ENCODE data around the gene CACNA1C. TPM values are rescaled to one million over a fixed set of nuclear protein-coding genes. Genes with fewer than 3 reads are reported as not detected.

Gene CACNA1C
- total and polyA plus RNA-seq, 8 donors = 0.31 to 55.8 (median 7.2) TPM

- Histone ChIP-seq H3K4me1 (peaks cover 8 to 49% (median 18%) of the 10 kb centered on the region in 4 donors), H3K36me3 (no peaks in the 10 kb centered on the region), H3K27me3 (no peaks in the 10 kb centered on the region), H3K27ac (no peak overlapping the region), H3K9me3 (peaks cover 0 to 22% (median 14%) of the 10 kb centered on the region in 4 donors), H3K4me3 (no peak overlapping the region)
- intact Hi-C loops (cut with DNase I; ENCODE audit: low total_unique reads) = no loop called here
- DNase-seq = no peak
- TF ChIP-seq CTCF (IDR thresholded peaks at IDR 0.05) (no peak), EP300 (IDR thresholded peaks at IDR 0.05) (no peak), POLR2AphosphoS5 (IDR thresholded peaks at IDR 0.05) (no peak), POLR2A (IDR thresholded peaks at IDR 0.05) (no peak)
- 66 to 71% (median 66%) methylated on average over 5 of the region's 5 CpGs for WGBS, 5 donors
These were observed 113.9 kb downstream of the CACNA1C start for GRCh38 chr12:2166696-2167095.

GRCh38 chr12:2167231-2167630, 114.4 kb downstream of the CACNA1C start:
- no peak for DNase-seq
- Histone ChIP-seq H3K4me1 (peaks cover 2 to 43% (median 13%) of the 10 kb centered on the region in 4 donors), H3K36me3 (no peaks in the 10 kb centered on the region), H3K27me3 (no peaks in the 10 kb centered on the region), H3K27ac (no peak overlapping the region), H3K9me3 (peaks cover 0 to 22% (median 14%) of the 10 kb centered on the region in 4 donors), H3K4me3 (no peak overlapping the region)
- no peak for TF ChIP-seq EP300 (IDR thresholded peaks at IDR 0.05)
- no peak for TF ChIP-seq POLR2AphosphoS5 (IDR thresholded peaks at IDR 0.05)
- TF ChIP-seq CTCF (IDR thresholded peaks at IDR 0.05) = no peak
- no peak for TF ChIP-seq POLR2A (IDR thresholded peaks at IDR 0.05)
- intact Hi-C loops (cut with DNase I; ENCODE audit: low total_unique reads) = no loop called here

- H3K27me3 ChIP-seq = no peaks in the 10 kb centered on the region
- H3K4me1 ChIP-seq = peaks cover 0 to 28% (median 2%) of the 10 kb centered on the region in 4 donors
- no peak overlapping the region for H3K27ac ChIP-seq
- WGBS, 5 donors = 75 to 86% (median 79%) methylated on average over 6 of the region's 6 CpGs
- intact Hi-C loops (cut with DNase I; ENCODE audit: low total_unique reads) = no loop called here
- peak in 1 of 2 donors; percentile 52 for DNase-seq
- TF ChIP-seq POLR2A (IDR thresholded peaks at IDR 0.05) (no peak), POLR2AphosphoS5 (IDR thresholded peaks at IDR 0.05) (no peak), CTCF (IDR thresholded peaks at IDR 0.05) (no peak), EP300 (IDR thresholded peaks at IDR 0.05) (no peak)
- no peak overlapping the region for H3K4me3 ChIP-seq
- no peaks in the 10 kb centered on the region for H3K36me3 ChIP-seq
- peaks cover 0 to 22% (median 14%) of the 10 kb centered on the region in 4 donors for H3K9me3 ChIP-seq
These were observed 116.0 kb downstream of the CACNA1C start for GRCh38 chr12:2168808-2169207.

GRCh38 chr12:2169489-2169888, 116.7 kb downstream of the CACNA1C start:
- WGBS, 5 donors = 66 to 83% (median 80%) methylated on average over 4 of the region's 4 CpGs
- peaks cover 0 to 23% (median 0%) of the 10 kb centered on the region in 4 donors for H3K4me1 ChIP-seq
- no peak overlapping the region for H3K4me3 ChIP-seq
- peak overlapping the region in 3 of 5 donors; percentile 36 to 62 (median 58) for H3K27ac ChIP-seq
- DNase-seq = no peak
- peaks cover 0 to 22% (median 14%) of the 10 kb centered on the region in 4 donors for H3K9me3 ChIP-seq
- H3K36me3 ChIP-seq = no peaks in the 10 kb centered on the region
- no peaks in the 10 kb centered on the region for H3K27me3 ChIP-seq
- intact Hi-C loops (cut with DNase I; ENCODE audit: low total_unique reads) = no loop called here
- TF ChIP-seq EP300 (IDR thresholded peaks at IDR 0.05) = no peak
- TF ChIP-seq CTCF (IDR thresholded peaks at IDR 0.05) = no peak
- TF ChIP-seq POLR2A (IDR thresholded peaks at IDR 0.05) = no peak
- no peak for TF ChIP-seq POLR2AphosphoS5 (IDR thresholded peaks at IDR 0.05)
